Activated CD4-positive, alpha-beta T cell treated with anti-CD3 and anti-CD28 coated beads for 36 hours (primary cell): Measurements from ENCODE around the gene CORO7. TPM values are rescaled to one million over a fixed set of nuclear protein-coding genes. Genes with fewer than 3 reads are reported as not detected.

ENCODE experiments used
- ATAC-seq: fragments of 200-7000 bp; cut with Tn5 transposase; one replicate; pipeline ENCODE4 v1.10.0; 2021; ENCODE audit warnings: mild to moderate bottlenecking, moderate library complexity
- CTCF ChIA-PET: fragments of 350-600 bp; sonication (Branson Sonifier 250); formaldehyde crosslinking; loops from one replicate; lab custom pipeline; 2021; ENCODE audit warnings: antibody characterized with exemption; lab: Charles Lee
- POLR2A ChIA-PET: fragments of 350-600 bp; sonication (Branson Sonifier 250); formaldehyde crosslinking; loops from one replicate; lab custom pipeline; 2021; ENCODE audit warnings: antibody characterized with exemption, inconsistent platforms; lab: Charles Lee
- DNase-seq: peaks from one replicate; pipeline ENCODE4 v3.0.0-alpha.2; 2020
- H3K27ac Mint-ChIP-seq: one replicate; pipeline ENCODE4 v1.8.0; 2021; ENCODE audit warnings: mixed read lengths
- H3K27me3 Mint-ChIP-seq: one replicate; pipeline ENCODE4 v1.8.0; 2021; ENCODE audit warnings: mixed read lengths
- H3K36me3 Mint-ChIP-seq: one replicate; pipeline ENCODE4 v1.8.0; 2021; ENCODE audit warnings: low read depth, mixed read lengths
- H3K4me1 Mint-ChIP-seq: one replicate; pipeline ENCODE4 v1.8.0; 2021; ENCODE audit warnings: mixed read lengths
- H3K4me3 Mint-ChIP-seq: one replicate; pipeline ENCODE4 v1.8.0; 2021; ENCODE audit warnings: mild to moderate bottlenecking, moderate library complexity, mixed read lengths
- H3K9me3 Mint-ChIP-seq: one replicate; pipeline ENCODE4 v1.8.0; 2021; ENCODE audit warnings: low read depth, mixed read lengths
- intact Hi-C, 2 experiments: fragments of 100-400 bp; cut with DNase I in 1 of 2; cut with micrococcal nuclease in 1 of 2; formaldehyde crosslinking; loops; one replicate each; pipeline versions ENCODE4 v1.14.2 to v1.15.1; 2022 to 2024; cut with DNase I, micrococcal nuclease
- total RNA-seq, 2 experiments: library from RNA; stranded (reverse); gene quantifications; one replicate each; pipeline ENCODE4 v1.2.3, GENCODE V29; 2021

The CORO7 gene
- total RNA-seq, 2 experiments from 2014 or later = 65.0 to 67.1 TPM

DNA sequence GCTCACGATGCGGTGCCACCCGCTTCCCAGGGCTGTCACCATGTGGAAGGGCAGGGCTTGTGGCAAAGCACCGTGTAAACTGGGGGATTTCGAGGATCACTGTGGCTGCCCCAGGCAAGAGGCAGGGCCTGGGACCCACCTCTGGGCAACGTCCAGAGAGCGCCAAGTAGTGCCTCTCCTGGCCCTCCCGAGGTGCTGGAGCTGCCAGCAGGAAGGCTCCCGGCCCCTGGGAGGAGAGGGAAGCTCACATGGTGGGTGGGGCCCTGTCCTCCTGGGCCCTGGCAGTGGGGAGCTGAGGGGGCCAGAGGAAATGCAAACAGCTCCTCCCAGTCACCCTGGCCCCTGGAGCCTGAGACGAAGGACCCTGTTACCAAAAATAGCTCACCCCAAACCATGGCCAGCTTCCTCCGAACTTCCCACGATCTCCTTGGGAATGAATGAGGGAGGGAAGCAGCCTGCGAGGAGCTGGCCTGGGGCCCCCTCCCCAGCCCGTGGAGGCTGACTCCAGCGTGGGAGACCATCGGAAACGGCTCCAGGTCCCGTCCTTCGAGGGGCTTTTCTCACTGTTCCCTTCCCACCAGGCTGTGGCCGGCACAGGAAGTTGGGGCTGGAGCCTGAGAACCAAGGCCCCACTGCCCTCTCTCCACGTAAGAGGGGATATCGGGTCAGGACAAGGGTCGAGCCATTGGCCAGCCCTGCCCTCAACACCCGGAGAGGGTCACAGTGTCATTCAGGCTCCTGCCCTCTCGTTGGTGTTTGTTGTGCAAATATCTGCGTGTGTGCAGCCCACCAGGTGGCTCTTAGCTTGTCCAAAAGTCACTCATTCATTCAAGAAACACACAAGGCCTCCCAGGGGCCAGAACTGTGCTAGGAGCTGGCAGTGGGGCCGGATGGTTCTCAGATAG lies 27.1 kb downstream of the CORO7 start:
- POLR2A ChIA-PET = interaction anchor here (0.5 kb wide), 1 partner anchor 27 kb away, joined by 3 read pairs; no protein-coding TSS in a partner anchor
- intact Hi-C loops = no loop called here
- H3K27me3 Mint-ChIP-seq = no peaks in the 10 kb centered on the region

DNA sequence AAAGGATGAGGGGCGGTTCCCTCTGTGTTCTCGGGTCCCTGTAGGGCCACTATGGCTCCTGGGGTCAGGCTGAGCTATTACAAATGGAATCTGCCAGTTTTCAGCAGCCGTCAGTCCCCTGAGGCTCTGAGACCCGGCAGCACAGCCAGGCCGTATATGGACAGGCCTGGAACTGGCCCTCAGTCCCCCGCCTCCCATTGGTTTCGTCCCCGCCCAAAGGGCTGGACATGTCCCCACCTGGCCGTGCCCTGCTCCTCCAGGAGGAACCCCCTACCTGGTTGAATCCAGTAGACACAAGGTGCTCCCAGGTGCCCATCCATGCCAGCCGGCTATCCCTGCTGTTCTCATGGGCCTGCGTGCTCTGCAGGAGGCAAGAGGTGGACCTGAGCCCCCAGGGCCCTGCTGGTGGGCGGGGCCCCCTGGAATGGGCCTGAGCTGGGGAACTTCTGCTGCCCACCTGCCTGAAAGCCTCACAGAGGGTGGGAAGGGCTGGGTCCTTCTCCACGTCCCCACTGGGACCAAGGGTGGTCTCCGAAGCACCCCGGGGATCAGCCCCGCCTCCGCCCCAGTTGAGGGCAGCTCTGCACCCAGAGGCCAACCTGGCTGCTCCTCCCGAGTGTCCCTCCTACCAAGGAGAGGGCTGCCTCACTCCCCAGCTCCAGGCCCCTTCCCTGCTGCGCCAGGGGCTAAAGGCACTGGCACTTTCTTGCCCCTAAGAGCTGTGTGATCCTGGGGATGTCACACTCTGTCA lies 27.9 kb downstream of the CORO7 start:
- ChIA-PET POLR2A (no interaction called here), CTCF (interaction anchor here (0.6 kb wide), 2 partner anchors 9 to 37 kb away, joined by 3 read pairs; no protein-coding TSS in a partner anchor)
- no peak for DNase-seq
- H3K36me3 Mint-ChIP-seq = peaks cover 12% of the 10 kb centered on the region
- H3K27me3 Mint-ChIP-seq = no peaks in the 10 kb centered on the region
- no peaks in the 10 kb centered on the region for H3K9me3 Mint-ChIP-seq
- no peak for ATAC-seq
- no peaks in the 10 kb centered on the region for H3K4me1 Mint-ChIP-seq
- no peak overlapping the region for H3K27ac Mint-ChIP-seq
- no peak overlapping the region for H3K4me3 Mint-ChIP-seq
- intact Hi-C loops = no loop called here

More for the DNA sequence above, 27.1 kb downstream of the CORO7 start:
- H3K4me1 Mint-ChIP-seq = no peaks in the 10 kb centered on the region
- H3K27ac Mint-ChIP-seq = no peak overlapping the region
- H3K9me3 Mint-ChIP-seq = no peaks in the 10 kb centered on the region
- ATAC-seq = no peak
- no peak for DNase-seq
- H3K4me3 Mint-ChIP-seq = no peak overlapping the region
- H3K36me3 Mint-ChIP-seq = peaks cover 14% of the 10 kb centered on the region
- CTCF ChIA-PET = interaction anchor here (0.6 to 1.3 kb wide), 3 partner anchors 13 to 38 kb away, joined by 3 to 4 read pairs (median 3); no protein-coding TSS in a partner anchor

DNA sequence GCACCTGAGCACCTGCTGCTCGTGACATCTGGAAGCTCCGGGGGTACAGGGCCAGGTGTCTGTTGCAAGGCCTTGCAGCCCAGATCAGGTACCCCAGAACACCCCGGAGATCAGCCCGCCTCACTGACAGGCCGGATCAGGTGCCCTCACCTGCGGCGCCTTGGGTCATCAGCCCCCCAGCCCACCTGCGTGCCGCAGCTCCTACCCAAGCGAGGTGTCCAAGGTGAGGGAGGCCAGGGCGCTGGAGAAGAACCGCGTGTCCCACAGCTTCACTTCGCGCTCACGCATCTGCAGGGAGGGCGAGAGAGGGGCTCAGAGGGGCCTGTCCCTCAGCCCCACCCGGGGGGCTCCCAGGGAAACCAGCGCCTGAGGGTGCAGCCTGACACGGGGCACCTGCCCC lies 28.6 kb downstream of the CORO7 start:
- ChIA-PET CTCF (no interaction called here), POLR2A (no interaction called here)
- intact Hi-C loops = no loop called here
- DNase-seq (no peak), ATAC-seq (no peak)
- no peak overlapping the region for H3K27ac Mint-ChIP-seq
- no peaks in the 10 kb centered on the region for H3K27me3 Mint-ChIP-seq
- H3K36me3 Mint-ChIP-seq = peaks cover 15% of the 10 kb centered on the region
- H3K4me1 Mint-ChIP-seq = no peaks in the 10 kb centered on the region
- H3K4me3 Mint-ChIP-seq = no peak overlapping the region
- no peaks in the 10 kb centered on the region for H3K9me3 Mint-ChIP-seq

DNA sequence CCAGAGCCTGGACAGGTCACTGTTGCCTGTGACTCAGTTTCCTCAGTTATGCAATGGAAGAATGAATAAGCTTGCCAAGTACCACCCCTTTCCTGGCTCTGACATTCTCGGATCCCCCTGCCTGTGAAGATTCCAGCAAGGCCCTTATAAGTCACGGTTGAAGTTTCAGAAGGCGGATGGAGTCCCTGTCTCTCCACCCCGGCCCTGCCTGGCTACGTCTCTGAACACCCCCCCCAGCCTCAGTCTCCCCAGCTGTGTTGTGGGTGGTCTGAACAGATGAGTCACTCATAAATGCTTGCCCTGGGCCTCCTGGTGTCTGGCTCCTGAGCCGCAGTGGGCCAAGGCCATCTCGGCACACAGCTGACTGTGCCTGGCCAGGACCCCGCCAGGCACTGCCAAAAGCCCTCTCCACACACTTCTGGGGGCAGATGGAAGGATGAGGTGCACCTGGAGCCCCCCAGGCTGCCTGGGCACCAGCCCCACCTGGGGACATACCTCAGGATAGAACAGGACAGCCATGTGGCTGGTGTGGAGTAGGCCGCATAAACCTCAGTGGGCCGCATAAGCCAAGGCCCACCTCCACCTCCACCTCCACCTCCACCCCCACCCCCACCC lies 29.3 kb downstream of the CORO7 start:
- ChIA-PET CTCF (interaction anchor here (0.9 to 1.0 kb wide), 2 partner anchors 17 to 18 kb away, joined by 3 read pairs; no protein-coding TSS in a partner anchor), POLR2A (no interaction called here)
- DNase-seq (no peak), ATAC-seq (no peak)
- H3K27me3 Mint-ChIP-seq = no peaks in the 10 kb centered on the region
- H3K36me3 Mint-ChIP-seq = peaks cover 15% of the 10 kb centered on the region
- no peak overlapping the region for H3K27ac Mint-ChIP-seq
- H3K4me1 Mint-ChIP-seq = no peaks in the 10 kb centered on the region
- no peaks in the 10 kb centered on the region for H3K9me3 Mint-ChIP-seq
- intact Hi-C loops = no loop called here
- no peak overlapping the region for H3K4me3 Mint-ChIP-seq

DNA sequence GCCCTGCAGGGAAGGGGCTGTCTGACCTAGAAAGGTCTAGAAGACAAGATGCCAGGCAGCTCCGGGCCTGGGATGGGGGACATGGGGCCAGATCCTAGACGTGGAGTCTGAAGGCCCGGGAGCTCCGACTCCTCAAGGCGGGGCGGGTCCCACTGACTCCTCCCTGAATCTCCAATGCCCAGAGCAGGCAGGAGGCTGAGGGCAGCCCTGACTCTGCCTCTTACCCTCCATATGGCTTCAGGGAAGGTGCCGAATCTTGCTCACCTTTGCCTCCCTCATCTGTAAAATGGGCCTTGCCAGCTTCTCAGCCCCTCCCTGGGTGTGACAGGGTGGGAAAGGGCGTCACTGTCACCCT lies 30.0 kb downstream of the CORO7 start:
- no peak overlapping the region for H3K4me3 Mint-ChIP-seq
- peaks cover 15% of the 10 kb centered on the region for H3K36me3 Mint-ChIP-seq
- ChIA-PET POLR2A (no interaction called here), CTCF (interaction anchor here (0.9 to 1.0 kb wide), 2 partner anchors 18 kb away, joined by 3 read pairs; no protein-coding TSS in a partner anchor)
- H3K9me3 Mint-ChIP-seq = no peaks in the 10 kb centered on the region
- ATAC-seq = no peak
- H3K4me1 Mint-ChIP-seq = no peaks in the 10 kb centered on the region
- intact Hi-C loops = no loop called here
- H3K27me3 Mint-ChIP-seq = no peaks in the 10 kb centered on the region
- H3K27ac Mint-ChIP-seq = no peak overlapping the region
- no peak for DNase-seq

DNA sequence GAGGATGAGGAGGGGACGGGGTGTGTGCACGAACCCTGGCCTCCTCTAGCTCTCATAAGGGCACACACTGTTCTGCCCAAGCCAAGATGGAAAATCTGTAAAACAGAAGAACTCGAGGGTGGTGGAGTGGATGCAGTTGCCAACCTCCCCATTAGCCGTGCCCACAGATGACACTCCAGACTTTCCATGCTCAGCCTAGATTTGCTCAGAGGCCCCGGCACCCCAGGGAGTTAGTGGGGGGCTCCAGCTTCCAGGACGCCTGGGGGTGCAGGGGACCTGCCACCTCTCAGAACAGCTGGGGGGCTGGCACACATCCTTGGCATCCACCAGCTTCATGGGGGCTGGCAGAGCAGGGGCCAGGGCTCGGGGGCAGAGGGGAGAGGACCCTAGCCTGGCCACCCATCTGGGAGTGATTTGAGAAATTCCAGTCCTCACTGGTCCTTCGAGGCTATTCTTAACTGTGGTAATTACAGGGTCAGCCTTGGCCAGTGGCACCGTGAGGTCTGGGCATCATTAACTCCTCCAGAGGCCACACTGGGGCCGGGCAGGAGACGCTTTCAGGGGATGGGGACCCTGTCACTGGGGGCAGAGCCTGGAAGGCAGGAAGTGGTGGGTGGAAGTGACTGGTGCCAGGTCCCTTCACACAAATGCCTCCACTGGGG lies 30.5 kb downstream of the CORO7 start:
- no peak for ATAC-seq
- no peak overlapping the region for H3K27ac Mint-ChIP-seq
- intact Hi-C loops = no loop called here
- DNase-seq = no peak
- ChIA-PET CTCF (interaction anchor here (1.0 kb wide), 1 partner anchor 17 kb away, joined by 3 read pairs; no protein-coding TSS in a partner anchor), POLR2A (no interaction called here)
- H3K9me3 Mint-ChIP-seq = no peaks in the 10 kb centered on the region
- H3K4me1 Mint-ChIP-seq = no peaks in the 10 kb centered on the region
- peaks cover 15% of the 10 kb centered on the region for H3K36me3 Mint-ChIP-seq
- no peaks in the 10 kb centered on the region for H3K27me3 Mint-ChIP-seq
- no peak overlapping the region for H3K4me3 Mint-ChIP-seq

DNA sequence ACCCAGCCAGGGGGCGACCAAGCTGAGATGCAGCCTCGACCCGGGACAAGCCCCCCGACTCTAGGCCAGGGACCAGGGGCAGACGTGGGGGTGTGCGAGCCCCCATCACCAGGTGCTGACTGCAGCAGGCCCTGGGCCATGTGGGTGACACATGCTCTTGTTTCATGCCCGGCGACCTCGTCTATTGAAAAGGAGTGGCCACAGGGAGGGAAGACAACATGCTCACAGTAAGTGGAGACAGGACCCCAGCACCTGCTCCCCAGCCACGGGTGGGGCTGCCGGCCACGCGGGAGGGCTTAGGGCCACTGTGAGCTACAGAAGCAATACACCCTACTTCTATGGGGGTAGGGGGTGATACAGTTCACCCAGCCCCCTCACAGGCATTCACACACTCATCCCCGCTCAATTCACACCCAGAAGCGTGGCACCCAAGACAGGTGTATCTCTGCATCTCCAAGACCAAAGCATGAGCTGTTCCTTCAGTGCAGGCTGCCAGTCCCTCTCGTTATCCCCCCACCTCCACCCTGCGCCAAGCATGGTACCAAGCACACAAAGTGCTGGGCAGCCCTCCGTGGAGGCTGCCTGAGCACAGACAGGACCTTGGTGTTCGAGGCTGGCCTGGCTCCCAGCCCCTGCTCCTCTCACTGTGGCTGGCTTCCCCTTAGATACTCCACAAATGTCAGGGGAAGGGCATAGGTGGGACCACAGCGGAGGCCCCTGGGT lies 31.2 kb downstream of the CORO7 start:
- CTCF ChIA-PET = no interaction called here
- ATAC-seq (no peak), DNase-seq (no peak)
- H3K9me3 Mint-ChIP-seq = no peaks in the 10 kb centered on the region
- H3K27ac Mint-ChIP-seq = no peak overlapping the region
- intact Hi-C loops = no loop called here
- peaks cover 14% of the 10 kb centered on the region for H3K36me3 Mint-ChIP-seq
- H3K4me3 Mint-ChIP-seq = no peak overlapping the region
- H3K4me1 Mint-ChIP-seq = no peaks in the 10 kb centered on the region
- no peaks in the 10 kb centered on the region for H3K27me3 Mint-ChIP-seq
- POLR2A ChIA-PET = no interaction called here

DNA sequence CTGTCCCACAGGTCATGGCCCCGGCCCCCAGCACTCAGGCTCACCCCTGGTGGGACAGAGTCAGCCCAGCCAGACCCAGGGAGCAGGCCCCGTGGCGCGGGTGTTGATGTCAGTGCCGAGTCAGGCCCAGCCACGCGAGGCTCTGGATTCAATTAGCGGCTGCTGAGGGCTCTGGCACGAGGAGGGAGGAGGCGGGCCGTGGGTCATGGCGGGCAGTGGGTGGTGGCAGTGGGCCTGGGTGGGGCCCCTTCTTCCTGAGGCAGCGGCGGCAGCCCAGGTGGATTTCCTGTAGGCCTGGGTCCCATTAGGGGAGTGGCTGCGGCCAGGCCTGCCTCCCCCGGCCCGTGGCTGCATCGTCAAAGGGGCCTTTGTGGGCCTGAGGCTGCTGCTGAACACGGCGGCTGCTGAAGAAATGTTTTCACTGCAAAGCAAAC lies 31.9 kb downstream of the CORO7 start:
- no peak overlapping the region for H3K27ac Mint-ChIP-seq
- ChIA-PET CTCF (no interaction called here), POLR2A (no interaction called here)
- DNase-seq (no peak), ATAC-seq (no peak)
- no peaks in the 10 kb centered on the region for H3K27me3 Mint-ChIP-seq
- no peaks in the 10 kb centered on the region for H3K4me1 Mint-ChIP-seq
- no peak overlapping the region for H3K4me3 Mint-ChIP-seq
- intact Hi-C loops = no loop called here
- no peaks in the 10 kb centered on the region for H3K9me3 Mint-ChIP-seq
- peaks cover 10% of the 10 kb centered on the region for H3K36me3 Mint-ChIP-seq

DNA sequence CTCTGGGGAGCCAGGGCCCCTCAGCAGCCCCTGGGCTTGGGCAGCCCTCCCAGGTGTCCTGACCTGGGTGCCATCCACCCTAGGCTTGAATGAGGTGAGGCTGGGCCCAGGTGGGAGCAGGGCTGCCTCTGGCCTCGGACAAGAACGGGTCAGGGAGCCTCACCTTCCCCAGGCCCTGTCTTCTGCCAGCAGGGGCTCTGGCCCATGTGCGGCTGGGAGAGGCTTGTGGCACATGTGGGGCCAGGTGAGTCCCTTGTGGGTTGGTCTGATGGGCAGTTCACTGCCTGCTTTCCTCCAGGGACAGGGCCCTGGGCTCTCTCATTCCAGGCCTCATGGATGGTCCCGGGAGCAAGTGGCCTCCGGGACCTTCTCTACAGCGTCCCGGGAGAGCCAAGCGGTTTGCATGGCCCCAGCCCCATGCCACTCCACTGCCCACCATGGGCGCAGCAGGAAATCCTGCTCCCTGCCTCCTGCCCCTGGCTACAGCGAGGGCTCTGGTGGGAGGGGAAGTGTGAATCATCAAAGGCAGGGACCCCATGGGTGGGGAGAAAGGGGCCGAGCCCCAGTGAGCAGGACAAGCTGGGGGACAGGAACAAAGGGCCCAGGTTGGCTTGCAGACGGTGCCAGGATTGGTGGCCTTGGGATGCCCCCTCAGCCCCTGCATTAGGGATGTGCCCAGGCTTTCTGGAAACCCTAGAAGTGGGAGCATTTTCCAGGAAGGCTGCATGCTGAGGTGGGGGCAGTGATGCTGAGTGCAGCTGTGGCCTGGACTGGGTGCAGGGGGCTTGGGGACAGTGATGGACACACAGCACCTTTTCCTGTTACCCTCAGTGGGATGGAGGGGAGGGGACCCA lies 32.6 kb downstream of the CORO7 start:
- H3K27me3 Mint-ChIP-seq = no peaks in the 10 kb centered on the region
- no peak overlapping the region for H3K27ac Mint-ChIP-seq
- no peak overlapping the region for H3K4me3 Mint-ChIP-seq
- CTCF ChIA-PET = no interaction called here
- DNase-seq (no peak), ATAC-seq (no peak)
- intact Hi-C loops = no loop called here
- peaks cover 10% of the 10 kb centered on the region for H3K36me3 Mint-ChIP-seq
- H3K9me3 Mint-ChIP-seq = no peaks in the 10 kb centered on the region
- no peaks in the 10 kb centered on the region for H3K4me1 Mint-ChIP-seq
- POLR2A ChIA-PET = no interaction called here

DNA sequence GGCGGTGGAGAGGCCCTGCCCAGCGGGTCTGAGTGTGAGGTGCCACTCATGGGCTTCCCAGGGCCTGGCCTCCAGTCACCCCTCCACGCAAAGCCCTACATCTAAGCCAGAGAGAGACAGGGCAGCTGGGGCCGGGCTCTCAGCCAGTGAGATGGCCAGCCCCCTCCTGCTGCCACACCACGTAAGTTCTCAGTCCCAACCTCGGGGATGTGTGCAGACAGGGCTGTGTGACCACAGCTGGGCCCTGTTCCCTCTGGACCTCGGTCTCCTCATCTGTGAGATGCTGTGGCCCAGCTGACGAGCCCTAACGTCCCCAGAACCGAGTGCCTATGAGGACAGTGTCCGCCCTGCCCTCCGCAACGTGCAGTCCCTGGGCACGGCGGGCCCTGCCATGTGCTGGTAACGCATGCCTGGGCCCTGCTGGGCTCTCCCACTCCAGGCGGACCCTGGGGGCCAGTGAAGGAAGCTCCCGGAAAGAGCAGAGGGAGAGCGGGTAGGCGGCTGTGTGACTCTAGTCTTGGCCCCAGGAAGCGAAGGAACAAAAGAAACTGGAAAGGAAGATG lies 33.5 kb downstream of the CORO7 start:
- Mint-ChIP-seq H3K4me3 (no peak overlapping the region), H3K27ac (no peak overlapping the region), H3K9me3 (no peaks in the 10 kb centered on the region), H3K36me3 (peaks cover 10% of the 10 kb centered on the region), H3K27me3 (no peaks in the 10 kb centered on the region), H3K4me1 (peaks cover 1% of the 10 kb centered on the region)
- DNase-seq = no peak
- POLR2A ChIA-PET = no interaction called here
- no peak for ATAC-seq
- intact Hi-C loops = no loop called here
- CTCF ChIA-PET = no interaction called here
